HG02798 (cell line): ENCODE data around the gene MYRF.
A peak's percentile ranks its signal among the peaks of the same experiment; 100 is the strongest.

Experiments
- ATAC-seq: cut with Tn5 transposase; IDR thresholded peaks from one replicate; pipeline ENCODE4 v1.9.1; 2021; ENCODE audit warnings: mild to moderate bottlenecking; ENCODE audit not compliant: unreplicated experiment, poor library complexity

The MYRF gene

GRCh38 chr11:61814247-61814957, 62.0 kb downstream of the MYRF start:
- no peak for ATAC-seq

- ATAC-seq: peak; percentile 69
Observed at GRCh38 chr11:61814958-61815789, 62.7 kb downstream of the MYRF start.

DNA sequence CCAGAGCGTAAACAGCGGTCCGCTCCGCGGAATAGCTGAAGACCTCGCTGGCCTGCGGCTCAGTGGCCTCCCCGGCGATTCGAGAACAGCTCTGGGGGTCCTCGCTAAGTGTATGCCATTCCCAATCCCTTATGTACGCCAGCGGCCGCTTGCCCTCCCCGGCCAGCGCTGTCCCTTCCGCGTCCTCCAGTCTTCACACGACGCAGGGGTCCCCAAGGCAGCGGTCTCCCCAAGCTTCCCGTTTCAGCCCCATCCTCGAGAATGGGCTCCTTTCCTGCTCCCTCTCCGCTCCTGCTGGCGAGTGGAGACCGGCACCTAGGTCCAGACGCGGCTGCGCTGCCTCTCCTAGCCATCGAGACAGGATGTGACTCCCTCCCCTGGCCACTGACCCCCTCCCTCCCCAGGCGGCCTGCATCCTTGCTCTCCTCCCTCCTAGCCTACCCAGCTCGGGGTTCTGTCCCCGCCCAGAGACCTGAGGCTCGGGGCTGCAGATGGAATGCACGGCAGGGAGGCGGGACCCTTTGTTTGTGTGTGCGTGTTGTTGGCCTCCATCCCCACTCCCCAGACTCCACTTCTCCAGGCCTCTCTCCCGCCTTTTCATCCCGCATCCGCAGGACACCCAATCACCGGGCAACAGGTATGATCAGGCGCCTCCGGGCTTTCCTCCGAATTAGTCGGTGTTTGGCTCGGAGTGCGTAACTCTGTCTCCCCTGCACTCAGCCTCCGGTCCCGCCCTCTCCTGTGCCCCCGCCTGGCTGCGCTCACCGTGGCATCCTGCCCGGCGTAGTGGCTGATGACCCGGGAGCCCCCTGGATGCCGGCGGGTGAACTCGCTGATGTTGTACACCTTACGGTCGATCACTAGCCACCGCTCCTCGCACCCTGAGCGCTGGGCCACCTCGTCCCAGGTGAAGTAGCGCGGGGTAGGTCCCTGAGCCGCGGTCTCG, 63.6 kb downstream of the MYRF start:
- peak; percentile 34 for ATAC-seq

DNA sequence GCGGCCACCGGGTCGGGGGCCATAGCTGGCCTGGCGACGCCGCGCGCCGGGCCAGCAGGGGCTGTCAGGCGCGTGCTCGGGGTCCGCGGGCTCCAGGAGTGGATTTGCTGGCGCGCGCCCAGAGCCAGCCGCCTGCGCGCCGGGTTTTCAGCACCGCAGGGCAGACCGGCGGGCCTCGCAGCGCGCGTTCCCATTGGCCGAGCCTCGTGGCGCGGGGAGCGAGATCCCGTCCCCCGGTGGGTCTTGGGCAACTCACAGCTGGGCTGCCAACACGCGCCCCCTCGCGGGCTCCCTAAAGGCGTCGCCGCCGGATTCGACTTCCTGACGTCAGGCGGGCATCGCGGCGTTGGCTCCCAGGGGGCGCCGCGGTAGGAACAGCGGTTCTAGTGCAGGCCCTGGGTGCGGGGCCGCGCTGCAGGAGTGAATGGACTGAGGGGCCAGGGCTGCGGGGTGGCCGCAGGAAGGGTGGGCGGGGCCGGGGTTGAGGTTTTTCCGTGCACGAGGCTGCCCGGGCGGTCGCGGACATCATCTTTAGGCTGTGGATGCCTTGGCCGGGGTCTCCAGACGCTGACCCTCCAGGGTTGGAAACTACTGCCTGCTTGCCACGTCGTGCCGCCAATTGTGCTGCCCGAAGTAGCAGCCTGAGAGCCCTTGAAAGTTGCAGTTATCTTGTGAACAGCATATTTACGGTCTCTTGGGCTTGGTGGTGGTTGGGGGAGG, 64.5 kb downstream of the MYRF start, which contains the start of gene FADS1:
FADS1 (minus strand) TSS at position 268 of the 720 bp plus-strand sequence; CDS start at position 194, 74 bp downstream.
- ATAC-seq: peak; percentile 65

GRCh38 chr11:61817471-61818202, 65.2 kb downstream of the MYRF start:
- no peak for ATAC-seq

DNA sequence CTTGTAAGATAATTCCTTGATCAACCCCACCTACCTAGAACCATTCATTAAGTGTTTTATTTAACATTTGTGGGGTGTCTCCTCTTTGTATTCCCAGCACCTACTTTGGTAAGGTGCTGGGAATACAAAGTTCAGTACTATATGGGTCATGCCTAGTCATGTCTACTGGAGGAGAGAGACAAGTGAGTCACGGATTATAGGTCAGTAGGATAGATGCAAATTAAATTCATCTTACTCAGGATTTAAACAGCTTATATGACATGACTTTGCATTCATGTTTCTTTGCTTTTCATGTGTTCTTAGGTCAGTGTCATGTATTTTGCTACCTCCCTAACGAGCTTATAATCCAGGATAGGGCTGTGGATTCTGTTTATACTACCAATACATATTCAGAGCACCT, 67.7 kb downstream of the MYRF start:
- no peak for ATAC-seq

DNA sequence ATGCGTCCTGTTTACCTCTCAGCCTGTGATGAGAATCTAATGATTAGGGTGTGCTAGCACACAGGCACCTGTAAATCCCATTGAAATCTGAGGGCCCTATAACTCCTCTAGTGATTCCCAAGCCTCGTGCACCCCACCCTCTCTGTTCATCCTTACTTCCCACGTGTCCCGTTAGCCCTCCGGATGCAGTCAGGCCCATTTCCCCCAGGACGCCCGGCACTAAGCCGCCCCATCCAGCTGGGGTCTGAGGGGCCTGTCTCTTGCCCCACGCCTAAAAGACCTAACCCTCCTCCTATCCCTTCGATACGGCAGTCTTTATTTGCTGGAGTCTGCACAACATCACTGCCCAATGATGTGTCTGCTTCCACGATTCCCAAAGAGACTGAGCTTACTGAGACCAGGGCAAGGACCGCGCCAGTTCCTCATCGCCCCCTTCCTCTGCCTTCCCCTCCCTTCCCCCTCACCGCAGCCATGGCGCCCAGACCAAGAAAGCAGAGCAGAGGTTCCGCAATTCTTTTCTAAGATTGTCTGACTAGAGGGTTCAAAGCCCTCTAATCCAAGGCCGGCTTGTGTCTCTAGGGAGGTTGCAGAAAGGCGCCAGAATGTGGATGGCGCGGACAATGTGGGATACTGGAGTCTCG, 74.6 kb downstream of the MYRF start:
- ATAC-seq: no peak

GRCh38 chr11:61827571-61828378, 75.3 kb downstream of the MYRF start, which contains the start of gene FADS2:
FADS2 (plus strand) TSS chr11:61828300; CDS start chr11:61828391, 91 bp downstream.
- peak; percentile 80 for ATAC-seq

GRCh38 chr11:61828379-61828628, 75.9 kb downstream of the MYRF start:
- no peak for ATAC-seq

- peak; percentile 32 for ATAC-seq
Observed at GRCh38 chr11:61828629-61829407, 76.4 kb downstream of the MYRF start.

DNA sequence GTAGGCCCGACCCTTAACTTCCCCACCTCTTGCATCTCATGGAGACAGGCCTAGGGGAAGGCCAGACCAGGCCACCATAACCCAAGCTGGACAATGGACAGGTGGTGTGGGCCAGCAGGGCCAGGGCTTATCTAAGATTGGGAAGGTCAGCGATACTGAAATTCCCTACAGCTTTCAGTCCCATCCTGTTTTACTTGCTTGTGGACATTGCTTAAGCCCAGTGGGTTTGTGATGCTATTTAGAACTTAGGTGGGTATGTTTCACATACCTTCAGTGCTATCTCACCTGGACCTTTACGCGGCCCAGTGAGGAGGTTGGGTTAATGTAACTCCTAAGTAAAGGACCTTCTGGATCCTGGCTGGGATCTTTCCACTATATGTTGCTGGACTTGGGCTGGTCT, 77.4 kb downstream of the MYRF start:
- ATAC-seq: no peak

- no peak for ATAC-seq
Observed at GRCh38 chr11:61830237-61831105, 78.0 kb downstream of the MYRF start.

GRCh38 chr11:61832207-61832606, 79.8 kb downstream of the MYRF start:
- no peak for ATAC-seq

DNA sequence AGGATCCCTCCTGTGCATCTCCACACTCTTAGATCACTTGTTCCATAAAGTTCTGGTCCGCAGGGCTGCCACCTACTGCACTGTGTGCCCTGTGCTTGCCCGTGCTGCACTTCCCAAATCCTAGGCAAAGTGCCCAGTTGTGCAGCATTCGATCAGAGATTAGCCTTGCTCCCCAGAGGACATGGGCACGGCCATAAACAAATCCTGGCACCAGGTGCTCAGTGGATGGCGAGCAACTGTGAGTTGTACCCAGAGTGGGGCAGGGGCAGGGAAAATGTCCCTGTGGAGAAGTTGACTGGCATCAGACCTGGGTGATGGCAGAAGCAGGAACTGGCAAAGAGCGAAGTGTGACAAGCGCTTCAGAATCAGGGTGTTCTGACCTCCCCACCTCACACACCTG, 80.3 kb downstream of the MYRF start:
- ATAC-seq: no peak

DNA sequence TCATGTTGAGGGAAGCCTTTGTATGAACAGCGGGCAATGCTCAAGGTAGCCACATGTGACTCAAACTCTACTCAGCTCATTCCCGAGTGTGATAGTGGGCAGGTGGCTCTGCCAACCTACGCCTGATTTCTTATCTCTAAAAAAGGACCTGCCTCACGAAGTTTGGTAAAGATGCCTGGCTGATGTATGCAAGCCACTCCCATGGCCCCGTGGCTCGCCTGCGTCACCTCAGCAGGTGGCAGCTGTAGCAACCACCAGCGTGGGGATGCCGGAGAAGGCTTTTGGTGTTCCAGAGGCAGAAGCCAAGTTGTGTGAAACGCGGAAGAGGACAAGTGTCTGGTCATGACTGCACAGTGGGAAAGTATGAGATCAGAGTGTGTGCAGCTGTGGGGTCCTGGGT, 81.0 kb downstream of the MYRF start:
- no peak for ATAC-seq

GRCh38 chr11:61833926-61834277, 81.5 kb downstream of the MYRF start:
- no peak for ATAC-seq
